GM18505 (cell line): ENCODE measurements around the gene CPNE6.

Experiments used
- ATAC-seq: cut with Tn5 transposase; IDR thresholded peaks from one replicate; pipeline ENCODE4 v1.9.1; 2021; ENCODE audit not compliant: unreplicated experiment
- POLR2A ChIP-seq: IDR thresholded peaks from 4 replicates; pipeline ENCODE4 v1.6.1; 2011; ENCODE audit warnings: borderline replicate concordance; ENCODE audit not compliant: insufficient read depth, insufficient read length; ENCODE audit errors: extremely low read depth

Gene CPNE6

DNA sequence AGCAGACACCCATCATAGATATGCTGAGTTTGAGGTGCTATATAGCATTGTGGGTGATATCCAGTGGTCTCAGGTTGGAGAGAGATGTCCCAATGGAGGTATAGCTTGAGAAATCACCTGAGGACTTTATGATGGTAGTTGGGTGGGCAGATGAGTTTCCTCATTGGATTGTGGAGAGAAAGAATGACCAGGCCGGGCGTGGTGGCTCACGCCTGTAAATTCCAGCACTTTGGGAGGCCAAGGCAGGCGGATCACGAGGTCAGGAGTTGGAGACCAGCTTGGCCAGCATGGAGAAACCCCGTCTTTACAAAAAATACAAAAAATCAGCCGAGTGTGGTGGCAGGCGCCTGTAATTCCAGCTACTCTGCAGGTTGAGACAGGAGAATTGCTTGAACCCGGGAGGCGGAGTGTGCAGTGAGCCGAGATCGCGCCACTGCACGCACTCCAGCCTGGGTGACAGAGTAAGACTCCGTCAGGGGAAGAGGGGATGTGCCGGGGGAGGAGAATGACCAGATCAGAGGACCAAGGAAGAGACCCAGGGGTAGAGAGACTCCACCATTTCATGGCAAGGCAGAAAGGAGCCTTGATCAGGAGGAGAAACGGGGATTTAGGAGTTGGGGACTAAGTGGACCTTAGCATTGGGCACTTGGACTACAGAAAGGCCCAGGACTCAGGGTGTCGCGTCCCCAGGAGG is 22.0 kb downstream of the CPNE6 start:
- TF ChIP-seq POLR2A: no peak
- no peak for ATAC-seq

DNA sequence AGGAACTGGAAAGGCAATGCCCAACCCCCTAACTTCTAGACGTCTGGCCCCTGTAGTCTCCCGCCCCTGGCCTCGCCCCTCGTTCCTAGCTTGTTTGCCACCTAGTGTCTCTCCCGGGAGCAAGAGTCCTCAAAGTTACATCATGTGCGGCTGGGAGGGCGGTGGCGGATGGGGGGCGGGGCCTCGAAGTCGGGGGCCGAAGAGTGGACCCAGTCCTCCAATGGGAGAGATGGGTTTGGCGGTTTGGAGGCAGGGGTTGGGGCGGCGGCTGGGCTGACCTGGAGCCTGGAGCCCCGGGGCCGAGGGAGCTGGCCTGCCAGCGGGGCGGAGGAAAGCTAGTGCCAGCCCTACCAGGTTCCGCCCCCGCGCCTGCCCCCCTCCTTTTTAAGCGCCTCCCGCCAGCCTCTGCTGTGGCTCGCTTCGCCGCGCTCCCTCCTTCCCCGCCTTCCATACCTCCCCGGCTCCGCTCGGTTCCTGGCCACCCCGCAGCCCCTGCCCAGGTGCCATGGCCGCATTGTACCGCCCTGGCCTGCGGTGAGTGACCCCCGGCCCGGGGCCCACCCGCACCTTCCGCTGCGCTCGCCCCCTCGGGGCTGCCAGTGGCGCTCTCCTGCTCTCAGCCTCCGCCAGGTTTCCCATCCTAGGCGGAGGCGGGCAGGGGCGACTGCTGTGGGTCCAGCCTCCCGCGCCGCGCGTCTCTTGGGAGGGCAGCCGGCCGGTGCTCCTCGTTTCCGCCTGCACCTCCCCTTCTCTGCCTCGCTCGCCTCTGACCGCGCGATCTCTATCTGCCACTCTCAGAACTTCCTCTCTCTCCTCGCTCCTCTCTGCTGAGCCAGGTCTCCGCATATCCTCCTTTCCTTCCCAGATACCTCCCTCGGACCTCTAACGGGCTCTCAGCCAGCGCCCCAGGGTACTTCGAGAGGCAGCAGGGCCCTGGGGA is 22.8 kb downstream of the CPNE6 start, which contains the start of gene PCK2:
TSS of gene PCK2 (plus strand) at position 411 of the 940 bp plus-strand sequence. CDS start at position 506, 95 bp downstream.
- TF ChIP-seq POLR2A: peak; percentile 98
- ATAC-seq: peak; percentile 44

DNA sequence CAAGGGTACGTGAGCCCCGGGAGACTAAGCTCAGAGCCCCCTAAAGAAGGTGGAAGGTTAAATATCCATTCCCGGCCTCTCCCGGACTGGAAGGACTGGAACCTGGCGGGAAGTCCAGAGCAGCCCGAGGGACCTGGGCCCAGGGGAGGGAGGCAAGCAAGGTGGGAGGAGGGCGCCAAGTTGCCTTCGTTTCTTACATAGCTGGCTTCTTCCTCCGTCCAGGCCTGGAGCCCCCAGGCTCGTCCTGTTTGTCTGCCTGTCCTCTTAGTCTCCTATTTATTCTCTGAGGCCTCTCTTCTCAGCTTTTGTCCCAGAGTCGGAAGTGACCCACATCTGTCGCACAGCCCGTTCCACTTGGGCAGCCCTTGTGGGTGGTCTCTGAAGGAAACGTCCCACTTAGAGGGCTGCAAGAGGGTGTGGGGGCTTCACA is 23.5 kb downstream of the CPNE6 start:
- TF ChIP-seq POLR2A: no peak
- no peak for ATAC-seq

DNA sequence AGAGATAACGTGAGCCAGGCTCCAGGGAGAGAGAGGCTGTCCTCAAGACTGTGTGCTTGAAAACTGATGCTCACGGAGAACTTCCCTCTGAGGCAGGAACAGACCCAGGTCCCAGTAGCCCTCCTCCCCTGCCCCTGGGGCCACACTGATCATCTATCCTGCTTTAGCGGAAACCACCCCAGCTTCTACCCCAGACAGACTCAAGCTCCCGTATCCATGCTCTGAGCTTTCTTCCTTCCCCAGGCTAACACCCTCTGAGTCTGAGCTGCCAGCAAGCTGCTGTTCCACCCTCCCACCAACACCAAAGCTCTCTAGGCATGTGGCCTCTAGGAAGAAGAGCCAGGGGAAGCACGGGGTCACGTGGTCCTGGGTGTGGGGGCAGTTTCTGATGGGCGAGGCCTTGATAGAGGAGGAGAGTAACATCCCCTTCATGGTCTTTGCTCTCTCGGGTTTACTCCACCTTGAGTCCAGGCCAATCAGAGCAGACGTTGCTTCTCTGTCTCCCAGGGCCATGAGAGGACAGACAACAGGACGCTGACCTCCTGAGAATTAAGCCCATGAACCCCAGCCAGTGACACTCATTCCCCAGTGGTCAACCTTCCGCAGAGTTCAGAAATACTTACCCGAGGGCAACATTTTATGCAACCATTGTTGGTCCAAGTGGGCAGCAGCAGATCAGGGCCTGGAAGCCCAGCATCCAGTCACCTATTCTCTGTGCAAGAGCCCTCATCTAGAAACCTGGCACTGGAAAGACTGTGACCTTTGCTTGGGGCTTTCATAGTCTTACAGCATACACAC is 24.1 kb downstream of the CPNE6 start:
- TF ChIP-seq POLR2A: peak; percentile 98
- ATAC-seq: peak; percentile 64

DNA sequence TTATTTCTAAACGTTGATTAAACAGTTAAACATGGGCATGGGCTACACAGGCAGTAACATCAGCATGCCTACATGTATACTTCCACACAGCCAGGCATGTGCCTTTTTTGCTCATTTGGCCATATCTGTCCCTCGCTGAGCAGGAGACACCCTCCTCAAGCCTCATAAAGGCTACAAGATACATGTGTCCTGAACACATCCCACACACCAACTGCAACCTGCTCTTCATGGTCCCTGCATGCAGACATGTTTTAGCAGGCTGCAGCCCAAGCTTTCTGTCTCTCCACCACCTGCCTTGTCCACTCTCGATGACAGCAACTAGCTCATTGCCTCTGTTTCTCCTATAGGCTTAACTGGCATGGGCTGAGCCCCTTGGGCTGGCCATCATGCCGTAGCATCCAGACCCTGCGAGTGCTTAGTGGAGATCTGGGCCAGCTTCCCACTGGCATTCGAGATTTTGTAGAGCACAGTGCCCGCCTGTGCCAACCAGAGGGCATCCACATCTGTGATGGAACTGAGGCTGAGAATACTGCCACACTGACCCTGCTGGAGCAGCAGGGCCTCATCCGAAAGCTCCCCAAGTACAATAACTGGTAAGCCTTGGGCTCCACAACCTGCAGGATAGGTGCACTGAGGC is 25.3 kb downstream of the CPNE6 start:
- no peak for ATAC-seq
- TF ChIP-seq POLR2A: no peak

DNA sequence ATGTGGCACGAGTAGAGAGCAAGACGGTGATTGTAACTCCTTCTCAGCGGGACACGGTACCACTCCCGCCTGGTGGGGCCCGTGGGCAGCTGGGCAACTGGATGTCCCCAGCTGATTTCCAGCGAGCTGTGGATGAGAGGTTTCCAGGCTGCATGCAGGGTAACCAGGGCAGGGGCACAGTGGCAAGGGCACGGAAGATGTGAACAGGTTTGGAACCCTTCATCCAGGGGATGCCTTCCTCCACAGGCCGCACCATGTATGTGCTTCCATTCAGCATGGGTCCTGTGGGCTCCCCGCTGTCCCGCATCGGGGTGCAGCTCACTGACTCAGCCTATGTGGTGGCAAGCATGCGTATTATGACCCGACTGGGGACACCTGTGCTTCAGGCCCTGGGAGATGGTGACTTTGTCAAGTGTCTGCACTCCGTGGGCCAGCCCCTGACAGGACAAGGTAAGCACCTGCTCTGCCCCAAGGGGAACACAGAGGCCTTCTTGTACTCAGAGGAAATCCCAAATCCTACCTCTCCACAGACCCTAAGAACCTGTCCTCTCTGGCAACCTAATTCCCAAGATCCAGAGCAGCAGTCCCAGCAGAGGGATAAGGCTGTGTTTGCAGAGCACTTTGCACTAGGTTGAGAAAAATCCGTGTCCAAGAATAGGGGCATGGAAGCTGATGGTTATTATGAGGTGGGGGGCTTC is 27.0 kb downstream of the CPNE6 start:
- no peak for ATAC-seq

DNA sequence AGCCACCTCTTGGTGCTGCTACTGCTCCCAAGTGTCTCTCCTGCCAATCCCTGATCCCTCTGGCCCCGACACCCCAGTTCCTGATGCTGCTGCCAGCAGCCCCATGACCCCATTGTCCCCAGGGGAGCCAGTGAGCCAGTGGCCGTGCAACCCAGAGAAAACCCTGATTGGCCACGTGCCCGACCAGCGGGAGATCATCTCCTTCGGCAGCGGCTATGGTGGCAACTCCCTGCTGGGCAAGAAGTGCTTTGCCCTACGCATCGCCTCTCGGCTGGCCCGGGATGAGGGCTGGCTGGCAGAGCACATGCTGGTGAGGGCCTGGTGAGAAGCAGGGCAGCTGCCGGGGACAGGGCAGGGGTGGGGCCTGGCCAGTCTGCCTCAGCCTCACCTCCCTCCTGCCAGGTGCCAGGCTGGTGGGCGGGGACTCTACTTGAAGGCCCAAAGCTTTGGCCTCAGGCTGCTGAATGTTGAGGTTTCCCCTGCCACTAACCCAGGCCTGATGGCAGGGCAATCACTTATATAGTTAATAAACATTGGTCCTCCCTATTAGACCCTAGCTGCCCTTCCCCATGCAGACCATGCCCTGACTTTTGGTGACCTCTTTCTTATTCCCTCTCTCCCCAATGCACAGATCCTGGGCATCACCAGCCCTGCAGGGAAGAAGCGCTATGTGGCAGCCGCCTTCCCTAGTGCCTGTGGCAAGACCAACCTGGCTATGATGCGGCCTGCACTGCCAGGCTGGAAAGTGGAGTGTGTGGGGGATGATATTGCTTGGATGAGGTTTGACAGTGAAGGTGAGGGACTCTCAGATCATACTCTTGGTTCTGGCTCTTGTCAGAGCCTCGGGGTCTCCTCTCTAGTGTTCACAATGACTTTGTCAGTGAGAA is 27.8 kb downstream of the CPNE6 start:
- TF ChIP-seq POLR2A: no peak
- no peak for ATAC-seq

More for the DNA sequence above, 27.0 kb downstream of the CPNE6 start:
- no peak for TF ChIP-seq POLR2A

DNA sequence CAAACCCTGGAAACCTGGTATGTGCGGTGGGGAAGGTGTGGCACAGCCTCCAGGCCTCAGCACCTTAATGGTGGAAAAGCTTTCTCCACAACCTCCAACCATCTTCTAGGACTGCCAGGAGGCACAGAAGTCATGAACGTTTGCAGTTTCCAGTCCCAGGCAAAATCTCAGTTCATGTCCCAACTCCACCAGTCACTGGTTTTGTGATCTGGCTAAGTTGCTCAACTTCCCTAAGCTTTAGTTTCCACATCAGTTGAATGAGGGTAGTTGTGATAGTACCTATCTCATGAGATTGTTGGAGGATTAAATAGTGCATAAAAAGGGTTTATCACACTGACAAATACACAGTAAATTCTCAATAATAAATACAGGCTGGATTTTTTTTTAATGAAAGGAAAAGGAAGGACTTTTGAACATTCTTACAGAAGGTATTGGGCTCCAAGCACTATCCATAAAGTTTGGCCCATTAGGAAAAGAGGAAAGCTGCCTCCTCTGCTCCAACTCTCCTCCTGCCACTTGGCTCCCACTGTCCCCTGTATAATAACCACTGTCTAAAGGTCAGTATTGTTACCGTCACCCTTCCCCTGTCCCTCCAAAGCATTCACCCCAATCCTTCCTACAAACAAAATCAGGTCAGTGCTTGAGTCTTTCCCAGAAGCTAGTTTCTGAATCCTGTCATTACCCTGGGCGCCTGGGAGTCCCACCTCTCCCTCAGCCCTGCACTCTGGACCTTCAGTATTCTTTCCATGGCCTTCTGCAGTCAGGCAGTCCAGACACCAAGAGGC is 29.0 kb downstream of the CPNE6 start:
- no peak for ATAC-seq
- no peak for TF ChIP-seq POLR2A

DNA sequence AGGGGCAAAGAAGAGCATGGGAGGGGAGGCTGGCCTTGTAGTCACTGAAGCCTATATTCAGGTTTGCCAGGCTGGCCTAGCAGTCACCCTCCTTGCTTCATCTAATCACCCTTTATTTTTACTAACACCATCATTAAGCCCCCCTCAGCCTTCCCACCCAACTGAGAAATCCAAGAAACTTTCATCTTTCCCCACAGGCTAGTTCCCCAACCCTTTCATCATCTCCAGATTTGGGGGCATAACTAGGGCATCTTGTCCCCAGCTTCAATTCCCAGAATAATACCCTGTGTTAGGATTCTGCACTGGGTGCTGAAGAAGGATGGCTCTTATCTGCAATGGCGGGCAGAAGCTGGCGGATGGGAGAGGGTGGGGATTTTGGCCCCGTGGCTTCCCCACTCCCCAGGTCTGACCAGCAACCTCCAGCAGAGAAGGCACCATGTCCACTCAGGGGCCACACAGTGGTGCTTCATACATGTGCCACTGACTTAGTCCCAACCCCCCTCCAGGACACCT is 29.7 kb downstream of the CPNE6 start:
- ATAC-seq: no peak

DNA sequence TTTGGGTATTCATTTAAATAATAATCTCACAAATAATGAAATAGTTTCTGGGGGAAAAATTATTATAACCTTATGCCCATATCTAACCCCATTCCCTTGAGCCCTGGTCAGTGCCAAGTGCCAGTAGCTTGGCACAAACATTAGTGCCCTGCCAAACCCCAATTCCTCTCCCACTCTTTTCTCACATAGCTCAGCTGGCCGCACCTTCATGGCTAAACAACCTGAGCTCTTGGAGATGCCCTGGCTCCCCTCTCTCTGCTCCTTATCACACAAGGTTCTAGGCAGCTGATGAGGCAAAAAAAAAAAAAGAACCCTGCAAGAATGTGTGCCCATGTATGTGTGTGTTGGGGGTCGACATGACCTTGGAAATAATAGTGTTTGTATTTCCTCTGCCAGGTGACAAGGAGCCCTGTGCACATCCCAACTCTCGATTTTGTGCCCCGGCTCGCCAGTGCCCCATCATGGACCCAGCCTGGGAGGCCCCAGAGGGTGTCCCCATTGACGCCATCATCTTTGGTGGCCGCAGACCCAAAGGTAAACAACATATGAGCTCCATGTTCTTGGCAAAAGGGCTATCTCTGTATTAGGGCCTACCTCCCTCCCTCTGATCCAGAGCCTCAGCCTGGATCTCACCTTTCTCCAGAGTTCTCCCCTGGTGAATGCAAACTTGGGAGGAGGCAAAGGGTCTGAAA is 31.1 kb downstream of the CPNE6 start:
- no peak for ATAC-seq
- TF ChIP-seq POLR2A: peak; percentile 0

More for the DNA sequence above, 29.7 kb downstream of the CPNE6 start:
- TF ChIP-seq POLR2A: peak; percentile 22
